Testis (tissue), 2 donors: ENCODE results near the gene DCAF12.

Experiments
- POLR2A ChIP-seq: fragments of 450-650 bp; IDR thresholded peaks from one replicate; pipeline ENCODE4 v1.6.1; 2017; ENCODE audit warnings: antibody characterized with exemption, mild to moderate bottlenecking, moderate library complexity
- TF ChIP-seq, protein P1 (sequence below), 3 experiments: fragments of 450-650 bp in 2 of 3; fragments of 200-600 bp in 1 of 3; sonication (generic) in 1 of 3; IDR thresholded peaks; one replicate each; pipeline ENCODE4 v1.5.1; 2016 to 2019; ENCODE audit warnings: antibody characterized with exemption in 3 of 3, mild to moderate bottlenecking in 2 of 3, moderate library complexity in 1 of 3

DNA sequence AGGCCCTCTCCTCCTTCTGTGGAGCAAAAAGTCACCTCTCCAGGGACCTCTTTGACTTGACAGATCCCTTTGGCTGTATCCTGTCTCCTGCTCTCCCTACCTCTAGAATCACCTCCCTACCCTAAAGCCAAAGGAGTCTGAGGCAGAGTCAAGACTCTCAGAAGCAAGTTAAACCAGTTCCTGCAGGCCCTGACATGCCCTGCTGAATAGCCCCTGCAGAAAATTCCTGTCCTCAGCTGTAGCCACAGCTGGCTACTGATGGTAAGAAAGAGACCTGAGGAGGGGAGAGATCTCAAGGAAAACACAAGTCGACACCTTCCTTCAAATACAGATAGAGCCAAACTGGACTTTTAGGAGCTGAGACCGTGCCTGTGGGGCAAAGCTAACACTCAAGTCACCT lies 54.1 kb downstream of the DCAF12 start:
- TF ChIP-seq, protein P1, sequence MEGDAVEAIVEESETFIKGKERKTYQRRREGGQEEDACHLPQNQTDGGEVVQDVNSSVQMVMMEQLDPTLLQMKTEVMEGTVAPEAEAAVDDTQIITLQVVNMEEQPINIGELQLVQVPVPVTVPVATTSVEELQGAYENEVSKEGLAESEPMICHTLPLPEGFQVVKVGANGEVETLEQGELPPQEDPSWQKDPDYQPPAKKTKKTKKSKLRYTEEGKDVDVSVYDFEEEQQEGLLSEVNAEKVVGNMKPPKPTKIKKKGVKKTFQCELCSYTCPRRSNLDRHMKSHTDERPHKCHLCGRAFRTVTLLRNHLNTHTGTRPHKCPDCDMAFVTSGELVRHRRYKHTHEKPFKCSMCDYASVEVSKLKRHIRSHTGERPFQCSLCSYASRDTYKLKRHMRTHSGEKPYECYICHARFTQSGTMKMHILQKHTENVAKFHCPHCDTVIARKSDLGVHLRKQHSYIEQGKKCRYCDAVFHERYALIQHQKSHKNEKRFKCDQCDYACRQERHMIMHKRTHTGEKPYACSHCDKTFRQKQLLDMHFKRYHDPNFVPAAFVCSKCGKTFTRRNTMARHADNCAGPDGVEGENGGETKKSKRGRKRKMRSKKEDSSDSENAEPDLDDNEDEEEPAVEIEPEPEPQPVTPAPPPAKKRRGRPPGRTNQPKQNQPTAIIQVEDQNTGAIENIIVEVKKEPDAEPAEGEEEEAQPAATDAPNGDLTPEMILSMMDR (IDR thresholded peaks at IDR 0.05): no peak
- TF ChIP-seq POLR2A: no peak
